ENCODE data around the gene TBC1D22A. TPM values are rescaled to one million over a fixed set of nuclear protein-coding genes. Genes with fewer than 3 reads are reported as not detected.

TBC1D22A gene
- total RNA-seq, 1 experiment from 2014 or later, result 20.9 TPM

DNA sequence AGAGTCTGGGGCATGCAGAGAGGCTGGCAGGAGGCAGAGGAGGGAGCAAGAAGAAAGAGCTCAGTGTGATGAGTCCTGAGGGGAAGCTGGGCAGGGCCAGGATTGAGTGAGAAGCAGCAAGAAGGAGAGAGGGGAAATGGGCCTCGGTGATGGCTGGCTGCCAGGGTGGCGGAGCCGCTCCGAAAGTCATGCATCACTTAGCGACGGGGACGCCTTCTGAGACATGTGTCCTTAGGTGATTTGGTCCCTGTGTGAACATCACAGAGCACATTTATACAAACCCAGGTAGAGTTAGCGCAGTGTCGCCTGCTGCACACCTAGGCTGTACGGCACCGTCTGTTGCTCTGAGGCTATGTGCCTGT, 15.1 kb downstream of the TBC1D22A start:
- ATAC-seq, result no peak
- Histone ChIP-seq H3K79me2 (ENCODE audit: insufficient read depth, low read length) (peaks cover 67% of the 10 kb centered on the region), H3K4me2 (ENCODE audit: low read length) (no peak overlapping the region), H4K20me1 (ENCODE audit: insufficient read depth) (no peaks in the 10 kb centered on the region; the same call in 1 of the 2 replicates), H3K27ac (ENCODE audit: low read depth, low read length) (no peak overlapping the region), H2AFZ (ENCODE audit: low read depth, low read length, poor library complexity, severe bottlenecking) (no peak overlapping the region), H3K9me2 (ENCODE audit: insufficient read depth) (no peaks in the 10 kb centered on the region), H3K4me1 (ENCODE audit: control insufficient read depth in 1 of 2, insufficient read depth in 2 of 2, low read length in 2 of 2) (peaks cover 38 to 48% of the 10 kb centered on the region in 2 experiments), H3K9ac (ENCODE audit: low read length) (no peak overlapping the region), H3K9me3 (ENCODE audit: control insufficient read depth in 1 of 2, insufficient read depth in 1 of 2, low read depth in 1 of 2, low read length in 2 of 2) (no peaks in the 10 kb centered on the region), H3K36me3 (ENCODE audit: control insufficient read depth in 1 of 2, insufficient read depth in 2 of 2, low read length in 2 of 2) (no peaks in the 10 kb centered on the region), H3K4me3 (replicated peaks in 1 of 2; ENCODE audit: low read depth in 1 of 2, low read length in 2 of 2) (no peak overlapping the region), H3K27me3 (ENCODE audit: insufficient read depth, low read length) (no peaks in the 10 kb centered on the region)
- POLR2A ChIA-PET, result no interaction called here
- intact Hi-C loops (cut with micrococcal nuclease), result no loop called here
- CTCF ChIA-PET, result interaction anchor here (1.2 kb wide), 1 partner anchor 19 kb away, joined by 3 read pairs; no protein-coding TSS in a partner anchor
- TF ChIP-seq, protein P1, sequence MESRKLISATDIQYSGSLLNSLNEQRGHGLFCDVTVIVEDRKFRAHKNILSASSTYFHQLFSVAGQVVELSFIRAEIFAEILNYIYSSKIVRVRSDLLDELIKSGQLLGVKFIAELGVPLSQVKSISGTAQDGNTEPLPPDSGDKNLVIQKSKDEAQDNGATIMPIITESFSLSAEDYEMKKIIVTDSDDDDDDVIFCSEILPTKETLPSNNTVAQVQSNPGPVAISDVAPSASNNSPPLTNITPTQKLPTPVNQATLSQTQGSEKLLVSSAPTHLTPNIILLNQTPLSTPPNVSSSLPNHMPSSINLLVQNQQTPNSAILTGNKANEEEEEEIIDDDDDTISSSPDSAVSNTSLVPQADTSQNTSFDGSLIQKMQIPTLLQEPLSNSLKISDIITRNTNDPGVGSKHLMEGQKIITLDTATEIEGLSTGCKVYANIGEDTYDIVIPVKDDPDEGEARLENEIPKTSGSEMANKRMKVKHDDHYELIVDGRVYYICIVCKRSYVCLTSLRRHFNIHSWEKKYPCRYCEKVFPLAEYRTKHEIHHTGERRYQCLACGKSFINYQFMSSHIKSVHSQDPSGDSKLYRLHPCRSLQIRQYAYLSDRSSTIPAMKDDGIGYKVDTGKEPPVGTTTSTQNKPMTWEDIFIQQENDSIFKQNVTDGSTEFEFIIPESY (IDR thresholded peaks at IDR 0.05; ENCODE audit: extremely low read depth, insufficient replicate concordance, low read length), result no peak
- TF ChIP-seq TCF7L2 (IDR thresholded peaks at IDR 0.05; ENCODE audit: borderline replicate concordance, extremely low read depth, insufficient read depth, insufficient read length) (no peak), SP1 (IDR thresholded peaks at IDR 0.05; ENCODE audit: low read depth) (no peak)
- no peak for DNase-seq (ENCODE audit: low read depth, low spot score)
- no TSS peak for BruUV-seq (replicated peaks)
- RAD21 ChIA-PET (ENCODE audit: low non-redundant PET in 1 of 2, low total read pairs in 2 of 2, uncharacterized antibody in 2 of 2, unreplicated experiment in 2 of 2), result no interaction called here

DNA sequence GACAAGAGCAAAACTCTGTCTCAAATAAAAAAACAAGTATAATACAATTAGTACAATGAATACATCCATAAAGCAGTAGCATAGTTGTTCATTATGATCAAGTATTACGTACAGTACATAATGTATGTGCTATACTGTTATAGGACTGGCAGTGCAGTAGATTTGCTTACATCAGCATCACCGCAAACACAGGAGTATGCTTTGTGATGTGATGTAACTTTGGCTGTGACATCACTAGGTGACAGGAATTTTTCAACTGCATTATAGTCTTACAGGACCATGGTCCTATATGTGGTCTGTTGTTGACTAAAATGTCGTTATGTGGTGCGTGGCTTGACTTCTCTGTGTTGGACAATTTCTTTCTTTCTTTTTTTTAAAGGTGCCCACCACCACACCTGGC, 16.6 kb downstream of the TBC1D22A start:
- Histone ChIP-seq H4K20me1 (ENCODE audit: insufficient read depth) (no peaks in the 10 kb centered on the region), H3K27ac (ENCODE audit: low read depth, low read length) (no peak overlapping the region), H3K9me2 (ENCODE audit: insufficient read depth) (no peaks in the 10 kb centered on the region), H3K79me2 (ENCODE audit: insufficient read depth, low read length) (peaks cover 76% of the 10 kb centered on the region), H3K27me3 (ENCODE audit: insufficient read depth, low read length) (no peaks in the 10 kb centered on the region), H3K9ac (ENCODE audit: low read length) (no peak overlapping the region), H3K4me2 (ENCODE audit: low read length) (no peak overlapping the region), H2AFZ (ENCODE audit: low read depth, low read length, poor library complexity, severe bottlenecking) (no peak overlapping the region), H3K4me1 (ENCODE audit: control insufficient read depth in 1 of 2, insufficient read depth in 2 of 2, low read length in 2 of 2) (peaks cover 26 to 34% of the 10 kb centered on the region in 2 experiments), H3K36me3 (ENCODE audit: control insufficient read depth in 1 of 2, insufficient read depth in 2 of 2, low read length in 2 of 2) (no peaks in the 10 kb centered on the region), H3K4me3 (replicated peaks in 1 of 2; ENCODE audit: low read depth in 1 of 2, low read length in 2 of 2) (no peak overlapping the region), H3K9me3 (ENCODE audit: control insufficient read depth in 1 of 2, insufficient read depth in 1 of 2, low read depth in 1 of 2, low read length in 2 of 2) (no peaks in the 10 kb centered on the region)
- BruUV-seq (replicated peaks), result no TSS peak
- TF ChIP-seq CBX3 (IDR thresholded peaks at IDR 0.05; ENCODE audit: low read depth) (no peak), CEBPB (IDR thresholded peaks at IDR 0.05; ENCODE audit: low read depth) (no peak)
- POLR2A ChIA-PET, result no interaction called here
- no peak for DNase-seq (ENCODE audit: low read depth, low spot score)
- CTCF ChIA-PET, result no interaction called here
- intact Hi-C loops (cut with micrococcal nuclease), result no loop called here
- no peak for ATAC-seq
- RAD21 ChIA-PET (ENCODE audit: low non-redundant PET in 1 of 2, low total read pairs in 2 of 2, uncharacterized antibody in 2 of 2, unreplicated experiment in 2 of 2), result no interaction called here
